ENCODE results near the gene RBL1. TPM values are rescaled to one million over a fixed set of nuclear protein-coding genes. Genes with fewer than 3 reads are reported as not detected.

RBL1 gene
- total RNA-seq, 2 donors from 2014 or later: 8.2 to 9.7 TPM

GRCh38 chr20:37102571-37102970 is 6.8 kb upstream of the RBL1 start:
- H3K36me3 ChIP-seq: no peaks in the 10 kb centered on the region
- intact Hi-C loops (cut with DNase I): no loop called here
- H3K4me1 ChIP-seq (replicated peaks): no peaks in the 10 kb centered on the region
- no peak overlapping the region for H3K27ac ChIP-seq
- TF ChIP-seq POLR2AphosphoS5 (IDR thresholded peaks at IDR 0.05): no peak
- no peak for TF ChIP-seq POLR2A (IDR thresholded peaks at IDR 0.05)
- no peak for DNase-seq (ENCODE audit: low spot score)
- WGBS: 92% methylated on average over 6 of the region's 6 CpGs
- no peaks in the 10 kb centered on the region for H3K27me3 ChIP-seq (replicated peaks; ENCODE audit: insufficient read depth)
- no peaks in the 10 kb centered on the region for H3K9me3 ChIP-seq
- H3K4me3 ChIP-seq: no peak overlapping the region

DNA sequence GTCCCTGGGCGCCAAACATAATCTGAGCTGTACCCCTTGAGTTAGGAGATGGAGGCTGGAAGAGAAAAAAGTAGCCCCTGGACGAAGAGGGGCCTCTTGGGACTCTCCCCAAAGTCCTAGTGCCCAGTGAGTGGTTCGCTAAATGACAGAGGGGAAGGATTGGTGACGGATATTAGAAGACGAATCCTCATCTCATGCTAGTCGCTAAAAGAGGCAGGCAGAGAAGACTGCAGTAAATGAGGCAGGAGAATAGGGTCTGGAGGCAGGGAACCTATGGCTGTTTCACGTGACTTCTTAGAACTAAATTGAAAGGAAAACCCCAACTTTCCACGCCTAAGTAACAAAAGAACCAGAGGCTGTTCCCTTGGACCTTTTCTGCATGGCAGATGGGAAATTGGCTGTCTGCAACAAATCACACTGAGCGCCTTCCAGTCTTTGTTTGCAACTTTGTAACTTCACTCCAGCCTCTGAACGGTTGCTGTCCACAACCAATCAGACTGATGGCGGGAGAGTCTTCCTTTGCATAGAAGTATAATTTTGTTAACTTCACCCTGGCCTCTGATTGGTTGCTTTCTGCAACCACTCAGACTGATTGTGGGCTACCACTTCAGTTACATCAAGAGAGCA is 731 bp upstream of the RBL1 start:
- H3K4me3 ChIP-seq: peak overlapping the region; percentile 67 to 75

DNA sequence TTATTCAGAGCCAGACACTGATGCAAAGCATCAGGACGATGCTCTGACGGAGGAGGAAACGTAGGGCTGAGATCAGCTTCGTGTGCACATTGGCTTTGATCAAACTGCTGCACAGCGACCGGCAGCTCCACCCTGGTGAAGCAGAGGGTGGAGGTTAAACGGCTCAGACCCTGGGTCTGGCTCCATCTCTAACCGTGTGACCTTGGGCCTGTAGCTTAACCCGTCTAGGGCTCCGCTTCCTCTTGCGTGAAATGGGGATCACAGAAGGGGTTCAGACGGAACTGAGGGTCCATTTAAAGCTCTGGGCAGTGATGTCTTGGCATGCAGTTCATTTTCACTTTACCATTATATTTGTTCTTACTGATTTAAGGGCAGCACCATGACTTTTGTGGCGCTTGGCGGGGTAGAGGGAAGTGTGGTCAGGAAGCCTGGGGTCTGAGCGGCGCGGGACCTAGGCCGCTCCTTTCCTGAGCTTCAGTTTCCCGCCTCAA is 644 bp downstream of the RBL1 start:
- Histone ChIP-seq H3K36me3 (no peaks in the 10 kb centered on the region), H3K4me3 (peak overlapping the region; percentile 67 to 75), H3K9me3 (no peaks in the 10 kb centered on the region), H3K4me1 (replicated peaks) (no peaks in the 10 kb centered on the region), H3K27me3 (replicated peaks; ENCODE audit: insufficient read depth) (no peaks in the 10 kb centered on the region), H3K27ac (peak overlapping the region; percentile 59 to 64)
- intact Hi-C loops (cut with DNase I): no loop called here
- 3% methylated on average over 19 of the region's 19 CpGs for WGBS
- TF ChIP-seq, protein P1, sequence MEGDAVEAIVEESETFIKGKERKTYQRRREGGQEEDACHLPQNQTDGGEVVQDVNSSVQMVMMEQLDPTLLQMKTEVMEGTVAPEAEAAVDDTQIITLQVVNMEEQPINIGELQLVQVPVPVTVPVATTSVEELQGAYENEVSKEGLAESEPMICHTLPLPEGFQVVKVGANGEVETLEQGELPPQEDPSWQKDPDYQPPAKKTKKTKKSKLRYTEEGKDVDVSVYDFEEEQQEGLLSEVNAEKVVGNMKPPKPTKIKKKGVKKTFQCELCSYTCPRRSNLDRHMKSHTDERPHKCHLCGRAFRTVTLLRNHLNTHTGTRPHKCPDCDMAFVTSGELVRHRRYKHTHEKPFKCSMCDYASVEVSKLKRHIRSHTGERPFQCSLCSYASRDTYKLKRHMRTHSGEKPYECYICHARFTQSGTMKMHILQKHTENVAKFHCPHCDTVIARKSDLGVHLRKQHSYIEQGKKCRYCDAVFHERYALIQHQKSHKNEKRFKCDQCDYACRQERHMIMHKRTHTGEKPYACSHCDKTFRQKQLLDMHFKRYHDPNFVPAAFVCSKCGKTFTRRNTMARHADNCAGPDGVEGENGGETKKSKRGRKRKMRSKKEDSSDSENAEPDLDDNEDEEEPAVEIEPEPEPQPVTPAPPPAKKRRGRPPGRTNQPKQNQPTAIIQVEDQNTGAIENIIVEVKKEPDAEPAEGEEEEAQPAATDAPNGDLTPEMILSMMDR (IDR thresholded peaks at IDR 0.05): no peak
- TF ChIP-seq POLR2AphosphoS5 (IDR thresholded peaks at IDR 0.05) (no peak), POLR2A (IDR thresholded peaks at IDR 0.05) (no peak)
- no peak for DNase-seq (ENCODE audit: low spot score)

More for the DNA sequence above, 731 bp upstream of the RBL1 start:
- intact Hi-C loops (cut with DNase I): no loop called here
- Histone ChIP-seq H3K4me1 (replicated peaks) (no peaks in the 10 kb centered on the region), H3K9me3 (no peaks in the 10 kb centered on the region), H3K27me3 (replicated peaks; ENCODE audit: insufficient read depth) (no peaks in the 10 kb centered on the region), H3K36me3 (no peaks in the 10 kb centered on the region), H3K27ac (peak overlapping the region; percentile 59 to 64)
- TF ChIP-seq, protein P1 (IDR thresholded peaks at IDR 0.05): peak in 1 of 4 experiments; percentile 2
- TF ChIP-seq POLR2AphosphoS5 (IDR thresholded peaks at IDR 0.05) (no peak), POLR2A (IDR thresholded peaks at IDR 0.05) (no peak)
- WGBS: 74% methylated on average over 11 of the region's 11 CpGs
- DNase-seq (ENCODE audit: low spot score): no peak

- TF ChIP-seq, protein P1 (IDR thresholded peaks at IDR 0.05): no peak
- no peak for TF ChIP-seq POLR2AphosphoS5 (IDR thresholded peaks at IDR 0.05)
- TF ChIP-seq POLR2A (IDR thresholded peaks at IDR 0.05): no peak
- no peak overlapping the region for H3K27ac ChIP-seq
- 81% methylated on average over 2 of the region's 2 CpGs for WGBS
- H3K4me1 ChIP-seq (replicated peaks): no peaks in the 10 kb centered on the region
- no peaks in the 10 kb centered on the region for H3K9me3 ChIP-seq
- DNase-seq (ENCODE audit: low spot score): no peak
- intact Hi-C loops (cut with DNase I): no loop called here
- no peaks in the 10 kb centered on the region for H3K36me3 ChIP-seq
- H3K27me3 ChIP-seq (replicated peaks; ENCODE audit: insufficient read depth): no peaks in the 10 kb centered on the region
- no peak overlapping the region for H3K4me3 ChIP-seq
Measured at GRCh38 chr20:37090407-37090806, 5.4 kb downstream of the RBL1 start.

DNA sequence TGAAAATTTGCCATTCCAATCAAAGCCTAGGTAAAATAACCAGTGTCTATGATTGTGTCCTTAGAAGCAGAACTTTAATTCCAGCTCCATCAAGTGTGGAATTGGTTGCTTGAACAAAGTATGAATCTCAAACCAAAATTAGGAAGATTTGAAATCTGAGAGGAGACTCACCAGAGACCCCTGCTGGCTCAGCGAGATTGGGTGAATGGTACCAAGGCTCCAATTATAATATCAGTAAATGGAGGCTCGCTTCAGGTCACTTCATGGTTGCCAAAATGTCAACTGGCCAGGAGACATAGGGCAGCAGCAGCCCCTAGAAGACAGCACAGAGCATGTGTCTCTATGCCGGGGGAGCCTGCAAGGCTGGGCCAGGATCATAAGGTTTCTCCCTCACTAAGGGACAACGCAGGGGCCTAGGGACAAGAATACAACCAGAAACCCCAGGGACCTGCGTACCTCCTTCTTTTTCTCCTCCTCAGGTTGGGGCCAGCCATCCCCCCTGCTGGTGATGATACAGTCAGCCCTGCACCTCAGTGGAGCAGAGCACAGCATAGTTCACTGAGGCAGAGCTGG is 14.0 kb downstream of the RBL1 start:
- no peaks in the 10 kb centered on the region for H3K27me3 ChIP-seq (replicated peaks; ENCODE audit: insufficient read depth)
- H3K4me1 ChIP-seq (replicated peaks): no peaks in the 10 kb centered on the region
- intact Hi-C loops (cut with DNase I): no loop called here
- no peak overlapping the region for H3K27ac ChIP-seq
- no peak for DNase-seq (ENCODE audit: low spot score)
- H3K4me3 ChIP-seq: no peak overlapping the region
- no peaks in the 10 kb centered on the region for H3K36me3 ChIP-seq
- H3K9me3 ChIP-seq: no peaks in the 10 kb centered on the region
- 96% methylated on average over 5 of the region's 5 CpGs for WGBS
- TF ChIP-seq POLR2A (IDR thresholded peaks at IDR 0.05) (no peak), POLR2AphosphoS5 (IDR thresholded peaks at IDR 0.05) (no peak)
- TF ChIP-seq, protein P1 (IDR thresholded peaks at IDR 0.05): no peak
